Muscle layer of duodenum (tissue), 2 donors: ENCODE results near the gene PSME3IP1.

Experiments
- H3K27ac ChIP-seq: one replicate; pipeline ENCODE4 v1.7.0; 2013; ENCODE audit warnings: mild to moderate bottlenecking, low read length
- H3K27me3 ChIP-seq: one replicate; pipeline ENCODE4 v1.7.0; 2013; ENCODE audit warnings: low read depth, mild to moderate bottlenecking, control low read depth, low read length
- H3K36me3 ChIP-seq, 2 donors: one replicate each; pipeline ENCODE4 v1.7.0; 2013; ENCODE audit warnings: low read length in 2 of 2, control low read depth in 1 of 2, mild to moderate bottlenecking in 1 of 2; ENCODE audit not compliant: insufficient read depth in 2 of 2, control insufficient read depth in 1 of 2
- H3K4me1 ChIP-seq, 2 donors: one replicate each; pipeline ENCODE4 v1.7.0; 2013; ENCODE audit warnings: low read length in 2 of 2, mild to moderate bottlenecking in 2 of 2, control low read depth in 1 of 2, moderate library complexity in 1 of 2; ENCODE audit not compliant: insufficient read depth in 2 of 2, control insufficient read depth in 1 of 2
- H3K4me3 ChIP-seq, 2 donors: one replicate each; pipeline ENCODE4 v1.7.0; 2013; ENCODE audit warnings: low read length in 2 of 2, low read depth in 1 of 2, mild to moderate bottlenecking in 1 of 2
- H3K9me3 ChIP-seq, 2 donors: one replicate each; pipeline ENCODE4 v1.7.0; 2013; ENCODE audit warnings: low read length in 2 of 2, control low read depth in 1 of 2, mild to moderate bottlenecking in 1 of 2; ENCODE audit not compliant: control insufficient read depth in 1 of 2
- donor health status: healthy.

The PSME3IP1 gene

DNA sequence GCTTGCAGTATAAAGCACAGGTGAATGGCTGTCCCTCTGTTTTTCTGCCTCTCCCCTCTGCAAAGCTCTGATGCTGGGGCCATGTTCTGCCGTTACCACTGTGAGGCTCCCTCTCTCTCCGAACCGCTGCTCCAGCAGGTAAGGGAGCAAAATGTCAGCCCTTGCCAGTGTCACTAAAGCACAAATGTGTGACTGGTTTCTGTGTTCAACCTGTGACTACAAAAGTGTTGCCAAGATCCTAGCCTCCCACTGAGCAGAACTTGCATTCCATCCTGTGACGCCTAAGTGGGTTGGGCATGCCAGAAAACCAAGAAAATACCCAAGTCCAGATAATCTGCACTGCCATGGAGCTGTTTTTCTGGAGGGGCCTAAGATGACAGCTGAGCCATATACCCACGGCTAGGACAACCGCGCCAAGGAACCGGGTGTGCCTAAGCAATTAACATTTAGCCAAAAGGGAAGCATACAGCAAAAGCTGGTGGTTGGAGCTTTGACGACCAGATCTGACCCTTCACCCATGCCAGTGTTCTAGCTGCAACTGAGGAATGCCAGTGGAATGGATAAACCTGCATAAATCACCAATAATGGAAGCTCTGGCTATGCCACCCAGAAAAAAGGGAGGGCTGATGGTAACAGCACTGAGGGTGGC lies 35.0 kb downstream of the PSME3IP1 start:
- H3K4me3 ChIP-seq: no peak overlapping the region
- no peak overlapping the region for H3K27ac ChIP-seq
- peaks cover 26 to 27% of the 10 kb centered on the region in 2 donors for H3K36me3 ChIP-seq
- H3K4me1 ChIP-seq: peaks cover 6 to 11% of the 10 kb centered on the region in 2 donors
- no peaks in the 10 kb centered on the region for H3K27me3 ChIP-seq
- no peaks in the 10 kb centered on the region for H3K9me3 ChIP-seq

- Histone ChIP-seq H3K4me3 (no peak overlapping the region), H3K9me3 (no peaks in the 10 kb centered on the region), H3K27ac (no peak overlapping the region), H3K4me1 (peaks cover 6 to 11% of the 10 kb centered on the region in 2 donors), H3K36me3 (peaks cover 20 to 23% of the 10 kb centered on the region in 2 donors), H3K27me3 (no peaks in the 10 kb centered on the region)
Measured at GRCh38 chr16:57149391-57149790, 36.4 kb downstream of the PSME3IP1 start.

GRCh38 chr16:57148481-57148880 lies 37.4 kb downstream of the PSME3IP1 start:
- H3K27me3 ChIP-seq: no peaks in the 10 kb centered on the region
- no peaks in the 10 kb centered on the region for H3K9me3 ChIP-seq
- H3K27ac ChIP-seq: no peak overlapping the region
- peaks cover 11 to 14% of the 10 kb centered on the region in 2 donors for H3K36me3 ChIP-seq
- no peak overlapping the region for H3K4me3 ChIP-seq
- H3K4me1 ChIP-seq: peaks cover 6 to 18% of the 10 kb centered on the region in 2 donors

GRCh38 chr16:57147381-57148221 lies 38.2 kb downstream of the PSME3IP1 start:
- Histone ChIP-seq H3K27ac (no peak overlapping the region), H3K36me3 (peaks cover 2 to 6% of the 10 kb centered on the region in 2 donors), H3K9me3 (no peaks in the 10 kb centered on the region), H3K4me1 (peaks cover 6 to 24% of the 10 kb centered on the region in 2 donors), H3K27me3 (no peaks in the 10 kb centered on the region), H3K4me3 (no peak overlapping the region)

DNA sequence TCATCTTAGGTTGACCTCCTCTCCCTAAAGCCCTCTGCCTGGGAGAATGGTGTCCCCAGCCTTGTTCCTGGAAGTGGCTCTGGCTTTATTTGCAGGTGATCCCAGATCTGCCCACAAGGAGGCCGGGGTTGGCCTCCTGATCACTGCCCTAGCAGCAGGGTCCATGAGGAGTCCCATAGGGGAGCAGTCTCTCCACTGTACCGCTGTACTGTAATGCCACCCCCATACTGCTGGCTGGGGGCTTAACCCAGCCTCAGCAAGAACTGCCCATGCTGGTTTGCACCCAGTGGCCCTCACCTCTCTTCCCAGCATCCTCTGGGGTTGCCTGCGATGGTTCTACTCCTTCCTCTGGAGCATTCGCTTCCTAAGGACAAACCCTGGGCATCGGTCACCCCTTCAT lies 39.1 kb downstream of the PSME3IP1 start:
- no peaks in the 10 kb centered on the region for H3K27me3 ChIP-seq
- no peak overlapping the region for H3K27ac ChIP-seq
- H3K9me3 ChIP-seq: no peaks in the 10 kb centered on the region
- H3K4me1 ChIP-seq: peaks cover 6 to 24% of the 10 kb centered on the region in 2 donors
- peaks cover 0 to 1% of the 10 kb centered on the region in 2 donors for H3K36me3 ChIP-seq
- no peak overlapping the region for H3K4me3 ChIP-seq

- Histone ChIP-seq H3K27ac (no peak overlapping the region), H3K9me3 (no peaks in the 10 kb centered on the region), H3K4me1 (peaks cover 6 to 24% of the 10 kb centered on the region in 2 donors), H3K4me3 (no peak overlapping the region), H3K27me3 (no peaks in the 10 kb centered on the region), H3K36me3 (no peaks in the 10 kb centered on the region)
Measured at GRCh38 chr16:57146040-57146647, 39.7 kb downstream of the PSME3IP1 start.

- no peaks in the 10 kb centered on the region for H3K36me3 ChIP-seq
- H3K4me3 ChIP-seq: no peak overlapping the region
- H3K27me3 ChIP-seq: no peaks in the 10 kb centered on the region
- peaks cover 6 to 27% of the 10 kb centered on the region in 2 donors for H3K4me1 ChIP-seq
- no peak overlapping the region for H3K27ac ChIP-seq
- no peaks in the 10 kb centered on the region for H3K9me3 ChIP-seq
Measured at GRCh38 chr16:57145046-57146021, 40.5 kb downstream of the PSME3IP1 start.

GRCh38 chr16:57144027-57144426 lies 41.8 kb downstream of the PSME3IP1 start:
- no peaks in the 10 kb centered on the region for H3K27me3 ChIP-seq
- H3K27ac ChIP-seq: no peak overlapping the region
- H3K4me1 ChIP-seq: peaks cover 6 to 27% of the 10 kb centered on the region in 2 donors
- no peaks in the 10 kb centered on the region for H3K36me3 ChIP-seq
- no peak overlapping the region for H3K4me3 ChIP-seq
- no peaks in the 10 kb centered on the region for H3K9me3 ChIP-seq

GRCh38 chr16:57143149-57143921 lies 42.5 kb downstream of the PSME3IP1 start:
- H3K9me3 ChIP-seq: no peaks in the 10 kb centered on the region
- no peak overlapping the region for H3K4me3 ChIP-seq
- no peak overlapping the region for H3K27ac ChIP-seq
- H3K27me3 ChIP-seq: no peaks in the 10 kb centered on the region
- peaks cover 3 to 27% of the 10 kb centered on the region in 2 donors for H3K4me1 ChIP-seq
- H3K36me3 ChIP-seq: no peaks in the 10 kb centered on the region
